Sigmoid colon (tissue), 7 donors: ENCODE measurements around the gene NOX3. TPM values are rescaled to one million over a fixed set of nuclear protein-coding genes. Genes with fewer than 3 reads are reported as not detected.

Experiments used
- DNase-seq: peaks from one replicate; pipeline ENCODE4 v3.0.0-alpha.2; 2019
- H3K27ac ChIP-seq, 4 donors: fragments of 200-600 bp; sonication (generic); one replicate each; pipeline ENCODE4 v1.5.1; 2016 to 2019; ENCODE audit warnings: mild to moderate bottlenecking in 1 of 4
- H3K27me3 ChIP-seq, 3 donors: fragments of 200-600 bp; sonication (generic); one replicate each; pipeline ENCODE4 v1.5.1; 2019; ENCODE audit warnings: mild to moderate bottlenecking in 1 of 3
- H3K36me3 ChIP-seq, 4 donors: fragments of 200-600 bp; sonication (generic); one replicate each; pipeline ENCODE4 v1.5.1; 2016 to 2019
- H3K4me1 ChIP-seq, 4 donors: fragments of 200-600 bp; sonication (generic); one replicate each; pipeline ENCODE4 v1.5.1; 2017 to 2019
- H3K4me3 ChIP-seq, 4 donors: fragments of 200-600 bp; sonication (generic); one replicate each; pipeline ENCODE4 v1.5.1; 2017 to 2019; ENCODE audit warnings: mild to moderate bottlenecking in 2 of 4, moderate library complexity in 1 of 4
- H3K9me3 ChIP-seq, 4 donors: fragments of 200-600 bp in 3 of 4; sonication (generic) in 3 of 4; one replicate each; pipeline versions ENCODE4 v1.5.1 to v1.6.1; 2013 to 2019
- CTCF ChIP-seq, 4 experiments: fragments of 450-650 bp in 3 of 4; fragments of 200-600 bp in 1 of 4; IDR thresholded peaks; one replicate each; pipeline ENCODE4 v1.5.1; 2016 to 2019; ENCODE audit warnings: antibody characterized with exemption in 4 of 4, mild to moderate bottlenecking in 3 of 4, moderate library complexity in 2 of 4
- EP300 ChIP-seq, 4 donors: sonication (generic); formaldehyde crosslinking; IDR thresholded peaks; one replicate each; pipeline ENCODE4 v1.6.1; 2017; ENCODE audit warnings: antibody characterized with exemption in 4 of 4
- POLR2A ChIP-seq, 2 donors: fragments of 450-650 bp; IDR thresholded peaks; one replicate each; pipeline ENCODE4 v1.6.1; 2016; ENCODE audit warnings: antibody characterized with exemption in 2 of 2, mild to moderate bottlenecking in 2 of 2, moderate library complexity in 2 of 2
- POLR2AphosphoS5 ChIP-seq, 4 donors: sonication (generic); formaldehyde crosslinking; IDR thresholded peaks; one replicate each; pipeline ENCODE4 v1.6.1; 2017; ENCODE audit warnings: antibody characterized with exemption in 4 of 4
- WGBS, 2 donors: extraction: QIAGEN DNeasy Blood & Tissue Kit; methylation state at CpG; one replicate each; pipeline ENCODE4 v1.1.7; 2013; 5-methylcytosine and 5-hydroxymethylcytosine counted together
- intact Hi-C: fragments of 100-400 bp; cut with DNase I; formaldehyde crosslinking; loops from one replicate; pipeline ENCODE4 v1.15.1; 2023
- polyA plus RNA-seq, 3 donors: library from polyadenylated mRNA; stranded (reverse); fragments of 200-250 nt; gene quantifications; one replicate each; pipeline ENCODE4 v1.2.3, GENCODE V29; 2013
- total RNA-seq, 4 donors: library from RNA; depleted of rRNA; stranded (reverse); fragments of >200 nt; gene quantifications; one replicate each; pipeline ENCODE4 v1.1.0, GENCODE V29; 2016
- donor health status: healthy with polysubstance abuse.
- donor health status: Bipolar disorder and iron deficiency.
- donor health status: healthy.

Gene NOX3
- total and polyA plus RNA-seq, 7 donors, result not detected

- WGBS, 2 donors, result 75 to 78% methylated on average over 2 of the region's 2 CpGs
- Histone ChIP-seq H3K4me3 (no peak overlapping the region), H3K4me1 (no peaks in the 10 kb centered on the region), H3K27ac (no peak overlapping the region), H3K9me3 (no peaks in the 10 kb centered on the region), H3K36me3 (no peaks in the 10 kb centered on the region), H3K27me3 (no peaks in the 10 kb centered on the region)
- intact Hi-C loops, result no loop called here
- no peak for TF ChIP-seq CTCF (IDR thresholded peaks at IDR 0.05)
- TF ChIP-seq EP300 (IDR thresholded peaks at IDR 0.05), result no peak
- TF ChIP-seq POLR2A (IDR thresholded peaks at IDR 0.05), result no peak
- TF ChIP-seq POLR2AphosphoS5 (IDR thresholded peaks at IDR 0.05), result no peak
- no peak for DNase-seq
Observed at GRCh38 chr6:155429321-155429893, 26.2 kb downstream of the NOX3 start.

GRCh38 chr6:155426408-155426945, 29.2 kb downstream of the NOX3 start:
- WGBS, 2 donors, result 90 to 91% methylated on average over 3 of the region's 3 CpGs
- TF ChIP-seq POLR2A (IDR thresholded peaks at IDR 0.05), result no peak
- no peak for TF ChIP-seq CTCF (IDR thresholded peaks at IDR 0.05)
- no peak for TF ChIP-seq POLR2AphosphoS5 (IDR thresholded peaks at IDR 0.05)
- TF ChIP-seq EP300 (IDR thresholded peaks at IDR 0.05), result no peak
- DNase-seq, result no peak
- H3K27ac ChIP-seq, result no peak overlapping the region
- no peaks in the 10 kb centered on the region for H3K9me3 ChIP-seq
- H3K36me3 ChIP-seq, result no peaks in the 10 kb centered on the region
- H3K4me1 ChIP-seq, result no peaks in the 10 kb centered on the region
- H3K4me3 ChIP-seq, result no peak overlapping the region
- H3K27me3 ChIP-seq, result no peaks in the 10 kb centered on the region
- intact Hi-C loops, result no loop called here

- H3K27ac ChIP-seq, result no peak overlapping the region
- intact Hi-C loops, result no loop called here
- DNase-seq, result no peak
- H3K4me1 ChIP-seq, result peaks cover 0 to 2% (median 0%) of the 10 kb centered on the region in 4 donors
- no peak overlapping the region for H3K4me3 ChIP-seq
- TF ChIP-seq POLR2A (IDR thresholded peaks at IDR 0.05) (no peak), POLR2AphosphoS5 (IDR thresholded peaks at IDR 0.05) (no peak), EP300 (IDR thresholded peaks at IDR 0.05) (no peak), CTCF (IDR thresholded peaks at IDR 0.05) (no peak)
- H3K27me3 ChIP-seq, result no peaks in the 10 kb centered on the region
- no peaks in the 10 kb centered on the region for H3K9me3 ChIP-seq
- no peaks in the 10 kb centered on the region for H3K36me3 ChIP-seq
- WGBS, 2 donors, result 83 to 91% methylated on average over 2 of the region's 2 CpGs
Observed at GRCh38 chr6:155424181-155424580, 31.5 kb downstream of the NOX3 start.

- DNase-seq, result no peak
- Histone ChIP-seq H3K27me3 (no peaks in the 10 kb centered on the region), H3K27ac (no peak overlapping the region), H3K36me3 (no peaks in the 10 kb centered on the region), H3K4me1 (peaks cover 0 to 17% (median 11%) of the 10 kb centered on the region in 4 donors), H3K4me3 (no peak overlapping the region), H3K9me3 (no peaks in the 10 kb centered on the region)
- intact Hi-C loops, result no loop called here
- TF ChIP-seq POLR2A (IDR thresholded peaks at IDR 0.05) (no peak), POLR2AphosphoS5 (IDR thresholded peaks at IDR 0.05) (no peak), EP300 (IDR thresholded peaks at IDR 0.05) (no peak), CTCF (IDR thresholded peaks at IDR 0.05) (no peak)
- 96% methylated on average over 10 of the region's 10 CpGs for WGBS, 2 donors
Observed at GRCh38 chr6:155422635-155423034, 33.0 kb downstream of the NOX3 start.

GRCh38 chr6:155420492-155420891, 35.1 kb downstream of the NOX3 start:
- intact Hi-C loops, result no loop called here
- TF ChIP-seq POLR2A (IDR thresholded peaks at IDR 0.05) (no peak), POLR2AphosphoS5 (IDR thresholded peaks at IDR 0.05) (no peak), CTCF (IDR thresholded peaks at IDR 0.05) (no peak), EP300 (IDR thresholded peaks at IDR 0.05) (no peak)
- H3K27ac ChIP-seq, result no peak overlapping the region
- H3K27me3 ChIP-seq, result no peaks in the 10 kb centered on the region
- WGBS, 2 donors, result 72 to 94% methylated on average over 2 of the region's 2 CpGs
- H3K36me3 ChIP-seq, result no peaks in the 10 kb centered on the region
- H3K4me1 ChIP-seq, result peaks cover 0 to 21% (median 17%) of the 10 kb centered on the region in 4 donors
- H3K9me3 ChIP-seq, result no peaks in the 10 kb centered on the region
- no peak overlapping the region for H3K4me3 ChIP-seq
- DNase-seq, result no peak
